ENCODE measurements around the gene GALK2.

DNA sequence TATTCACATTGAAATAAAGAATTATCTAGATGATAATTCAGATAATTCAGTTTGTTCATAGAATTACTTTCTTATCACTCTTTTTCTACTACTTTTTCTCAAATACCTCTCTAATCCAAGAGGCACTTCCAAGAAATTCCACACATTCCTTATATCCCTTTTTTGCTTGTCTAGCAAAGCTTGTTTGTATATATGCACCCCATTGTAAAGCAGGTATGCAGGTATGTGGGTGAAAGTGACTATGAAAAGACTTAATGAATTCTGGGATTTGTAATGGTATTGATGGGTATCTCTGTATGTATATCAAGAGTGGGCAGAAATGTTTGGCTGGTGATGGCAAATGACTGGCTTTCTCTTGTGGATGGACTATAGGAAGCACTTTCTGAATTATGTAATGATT lies 158.9 kb downstream of the GALK2 start:
- TF ChIP-seq, protein P1, sequence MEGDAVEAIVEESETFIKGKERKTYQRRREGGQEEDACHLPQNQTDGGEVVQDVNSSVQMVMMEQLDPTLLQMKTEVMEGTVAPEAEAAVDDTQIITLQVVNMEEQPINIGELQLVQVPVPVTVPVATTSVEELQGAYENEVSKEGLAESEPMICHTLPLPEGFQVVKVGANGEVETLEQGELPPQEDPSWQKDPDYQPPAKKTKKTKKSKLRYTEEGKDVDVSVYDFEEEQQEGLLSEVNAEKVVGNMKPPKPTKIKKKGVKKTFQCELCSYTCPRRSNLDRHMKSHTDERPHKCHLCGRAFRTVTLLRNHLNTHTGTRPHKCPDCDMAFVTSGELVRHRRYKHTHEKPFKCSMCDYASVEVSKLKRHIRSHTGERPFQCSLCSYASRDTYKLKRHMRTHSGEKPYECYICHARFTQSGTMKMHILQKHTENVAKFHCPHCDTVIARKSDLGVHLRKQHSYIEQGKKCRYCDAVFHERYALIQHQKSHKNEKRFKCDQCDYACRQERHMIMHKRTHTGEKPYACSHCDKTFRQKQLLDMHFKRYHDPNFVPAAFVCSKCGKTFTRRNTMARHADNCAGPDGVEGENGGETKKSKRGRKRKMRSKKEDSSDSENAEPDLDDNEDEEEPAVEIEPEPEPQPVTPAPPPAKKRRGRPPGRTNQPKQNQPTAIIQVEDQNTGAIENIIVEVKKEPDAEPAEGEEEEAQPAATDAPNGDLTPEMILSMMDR (IDR thresholded peaks at IDR 0.05), result no peak
- no peak for TF ChIP-seq POLR2AphosphoS5 (IDR thresholded peaks at IDR 0.05)

Data from breast epithelium (tissue), 3 donors.